Activated naive CD4-positive, alpha-beta T cell treated with anti-CD3 and anti-CD28 coated beads, Interleukin-2, amount 50 U/mL, for 24 hours (primary cell): ENCODE data around the gene ATXN2.

Experiments used
- H3K27ac Mint-ChIP-seq: one replicate; pipeline ENCODE4 v1.8.0; 2021; ENCODE audit warnings: mild to moderate bottlenecking, mixed read lengths
- H3K27me3 Mint-ChIP-seq: one replicate; pipeline ENCODE4 v1.8.0; 2021; ENCODE audit warnings: mixed read lengths
- H3K36me3 Mint-ChIP-seq: one replicate; pipeline ENCODE4 v1.8.0; 2021; ENCODE audit warnings: mixed read lengths
- H3K4me1 Mint-ChIP-seq: one replicate; pipeline ENCODE4 v1.8.0; 2021; ENCODE audit warnings: mixed read lengths
- H3K4me3 Mint-ChIP-seq: one replicate; pipeline ENCODE4 v1.8.0; 2021; ENCODE audit warnings: mild to moderate bottlenecking, mixed read lengths
- H3K9me3 Mint-ChIP-seq: one replicate; pipeline ENCODE4 v1.8.0; 2021; ENCODE audit warnings: mixed read lengths

ATXN2 gene

DNA sequence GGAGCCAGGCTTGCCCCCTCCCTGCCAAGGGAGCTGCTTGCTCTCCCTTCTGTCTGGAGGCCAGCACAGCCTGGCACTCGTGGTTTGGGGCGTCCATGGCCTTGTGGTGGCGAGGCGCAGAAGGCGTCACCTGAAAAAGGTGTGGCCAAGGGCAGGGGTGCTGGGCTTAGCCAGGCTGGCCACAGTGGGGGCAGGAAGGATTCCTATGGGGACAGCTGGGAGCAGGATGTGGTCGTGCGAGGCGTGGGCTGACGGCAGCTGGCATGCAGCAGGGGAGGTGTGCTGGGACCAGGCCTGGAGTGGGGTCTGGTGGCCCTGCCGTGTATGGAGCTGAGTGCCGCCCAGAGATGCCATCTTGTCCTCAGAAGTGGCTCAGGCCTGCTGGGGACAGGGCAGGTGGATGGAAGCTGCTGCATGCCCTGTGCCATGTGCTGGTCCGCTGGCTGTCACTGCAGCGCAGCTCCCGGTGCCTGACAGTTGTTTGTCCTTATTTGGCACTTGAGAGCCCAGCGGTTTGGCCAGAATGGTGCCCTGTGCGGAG is 163.4 kb downstream of the ATXN2 start:
- H3K4me3 Mint-ChIP-seq: peak overlapping the region; percentile 86
- H3K9me3 Mint-ChIP-seq: no peaks in the 10 kb centered on the region
- H3K27me3 Mint-ChIP-seq: no peaks in the 10 kb centered on the region
- peak overlapping the region; percentile 96 for H3K27ac Mint-ChIP-seq
- peaks cover 97% of the 10 kb centered on the region for H3K4me1 Mint-ChIP-seq
- H3K36me3 Mint-ChIP-seq: no peaks in the 10 kb centered on the region

DNA sequence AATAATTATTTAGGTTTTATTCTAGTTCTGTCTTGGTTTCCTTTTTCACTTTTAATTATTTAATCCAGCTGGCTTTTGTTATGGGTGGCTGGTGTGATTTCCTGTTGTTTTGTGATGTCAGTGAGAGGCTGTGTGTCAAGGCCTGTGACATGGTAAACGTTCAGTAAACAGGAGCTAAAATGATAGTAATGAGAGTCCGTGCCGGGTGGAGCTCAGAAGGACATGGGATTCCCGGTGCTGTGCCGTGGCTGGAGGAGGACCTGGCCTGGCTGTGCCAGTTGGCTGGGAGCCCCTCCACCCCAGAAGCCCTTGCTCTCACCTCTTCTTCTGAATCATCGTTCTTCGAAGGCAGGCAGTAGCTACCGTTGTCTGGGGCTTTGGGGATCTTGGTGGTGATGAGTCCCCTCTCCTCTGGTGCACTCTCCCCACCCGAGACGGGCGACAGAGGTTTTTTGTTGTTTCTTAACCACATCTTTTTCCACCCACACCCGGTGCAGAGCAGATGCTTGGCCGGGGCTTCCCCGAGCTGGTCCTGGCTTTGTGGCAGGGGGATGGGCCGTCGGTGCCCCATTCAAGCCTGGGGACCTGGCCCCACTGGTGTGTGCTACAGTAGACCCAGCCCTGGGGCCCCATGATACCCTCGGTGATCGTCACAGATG is 164.3 kb downstream of the ATXN2 start:
- peak overlapping the region; percentile 96 for H3K27ac Mint-ChIP-seq
- H3K9me3 Mint-ChIP-seq: no peaks in the 10 kb centered on the region
- H3K27me3 Mint-ChIP-seq: no peaks in the 10 kb centered on the region
- H3K4me3 Mint-ChIP-seq: peak overlapping the region; percentile 86
- H3K36me3 Mint-ChIP-seq: no peaks in the 10 kb centered on the region
- H3K4me1 Mint-ChIP-seq: peaks cover 96% of the 10 kb centered on the region

DNA sequence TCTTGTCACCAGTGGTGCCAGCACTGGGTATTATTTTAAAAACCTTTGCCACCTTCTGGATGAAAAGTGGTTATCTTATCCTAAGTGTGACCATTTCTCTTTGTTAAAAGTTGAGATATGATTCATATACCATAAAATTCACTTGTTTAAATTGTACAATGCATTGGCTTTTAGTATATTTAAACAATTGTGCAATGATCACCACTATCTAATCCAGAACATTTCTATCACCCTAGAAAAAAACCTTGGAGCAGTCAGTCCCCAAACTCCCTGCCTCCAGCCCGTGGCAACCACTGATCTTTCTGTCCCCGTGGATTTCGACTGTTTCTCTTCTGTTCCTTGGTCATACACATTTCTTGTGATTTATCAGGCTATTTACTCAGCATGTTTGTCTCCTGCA is 165.1 kb downstream of the ATXN2 start:
- Mint-ChIP-seq H3K4me1 (peaks cover 88% of the 10 kb centered on the region), H3K9me3 (no peaks in the 10 kb centered on the region), H3K4me3 (peak overlapping the region; percentile 86), H3K36me3 (no peaks in the 10 kb centered on the region), H3K27ac (peak overlapping the region; percentile 96), H3K27me3 (no peaks in the 10 kb centered on the region)

DNA sequence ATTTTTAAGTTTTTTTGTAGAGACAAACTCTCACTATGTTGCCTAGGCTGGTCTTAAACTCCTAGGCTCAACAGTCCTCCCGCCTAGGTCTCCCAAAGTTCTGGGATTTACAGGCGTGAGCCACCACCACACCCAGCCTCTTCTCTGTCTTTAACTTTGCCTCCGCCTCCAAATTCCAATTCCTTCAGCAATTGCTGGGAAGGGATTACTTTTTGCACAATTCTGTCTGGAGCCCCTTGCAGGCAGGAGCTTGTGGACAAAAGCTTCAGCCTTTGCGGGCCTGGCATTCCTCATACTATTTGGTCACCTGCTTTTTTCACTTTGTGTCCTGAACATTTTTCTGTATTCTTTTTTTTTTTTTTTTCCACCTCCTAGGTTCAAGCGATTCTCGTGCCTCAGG is 167.3 kb downstream of the ATXN2 start:
- H3K36me3 Mint-ChIP-seq: no peaks in the 10 kb centered on the region
- no peaks in the 10 kb centered on the region for H3K9me3 Mint-ChIP-seq
- H3K4me1 Mint-ChIP-seq: peaks cover 87% of the 10 kb centered on the region
- no peaks in the 10 kb centered on the region for H3K27me3 Mint-ChIP-seq
- peak overlapping the region; percentile 81 for H3K4me3 Mint-ChIP-seq
- peak overlapping the region; percentile 94 for H3K27ac Mint-ChIP-seq

DNA sequence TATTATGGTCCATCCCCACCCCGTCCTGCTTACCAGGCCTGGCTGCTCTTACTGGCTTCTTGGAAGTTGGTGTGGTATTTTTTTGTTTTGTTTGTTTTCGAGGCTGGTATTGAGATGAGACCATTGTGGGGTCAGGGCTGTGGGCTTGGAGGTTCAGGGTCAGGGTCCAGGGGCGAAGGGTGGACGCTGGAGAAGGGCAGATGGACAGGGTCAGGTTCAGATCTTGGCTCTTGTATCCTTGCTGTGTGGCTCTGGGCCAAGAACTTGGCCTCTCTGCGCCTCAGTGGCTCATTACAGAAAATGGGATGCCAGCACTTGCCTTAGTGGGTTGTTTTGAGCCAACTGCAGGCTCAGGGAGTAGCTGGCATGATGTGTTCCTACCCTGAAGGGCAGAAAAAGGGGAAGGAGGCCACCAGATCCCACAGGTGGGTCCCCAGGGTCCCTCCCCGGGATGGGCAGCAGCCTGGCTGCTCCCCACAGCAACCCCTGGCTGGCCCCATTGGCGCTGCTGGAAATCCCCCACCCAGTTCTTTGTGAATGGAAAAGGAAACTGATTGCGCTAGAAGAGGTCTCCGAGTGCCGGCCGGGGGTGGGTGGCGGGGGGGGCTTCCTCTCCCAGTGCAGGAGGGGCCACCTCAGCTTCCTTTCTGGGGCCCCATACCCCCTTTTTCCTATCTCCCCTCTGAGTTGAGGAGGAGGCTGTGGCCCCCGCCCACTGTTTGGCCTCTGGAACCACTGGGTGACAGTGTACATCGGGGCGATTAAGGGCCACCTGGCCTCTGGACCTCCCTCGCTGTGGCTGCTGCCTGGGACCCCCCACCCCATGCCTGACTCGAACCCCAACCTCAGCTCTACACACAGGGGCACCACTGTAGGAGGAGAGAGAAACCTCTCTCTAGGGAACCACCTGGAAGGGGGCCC is 168.4 kb downstream of the ATXN2 start:
- H3K4me1 Mint-ChIP-seq: peaks cover 87% of the 10 kb centered on the region
- H3K4me3 Mint-ChIP-seq: peak overlapping the region; percentile 87
- H3K36me3 Mint-ChIP-seq: no peaks in the 10 kb centered on the region
- H3K27me3 Mint-ChIP-seq: no peaks in the 10 kb centered on the region
- H3K27ac Mint-ChIP-seq: peak overlapping the region; percentile 94
- H3K9me3 Mint-ChIP-seq: no peaks in the 10 kb centered on the region

DNA sequence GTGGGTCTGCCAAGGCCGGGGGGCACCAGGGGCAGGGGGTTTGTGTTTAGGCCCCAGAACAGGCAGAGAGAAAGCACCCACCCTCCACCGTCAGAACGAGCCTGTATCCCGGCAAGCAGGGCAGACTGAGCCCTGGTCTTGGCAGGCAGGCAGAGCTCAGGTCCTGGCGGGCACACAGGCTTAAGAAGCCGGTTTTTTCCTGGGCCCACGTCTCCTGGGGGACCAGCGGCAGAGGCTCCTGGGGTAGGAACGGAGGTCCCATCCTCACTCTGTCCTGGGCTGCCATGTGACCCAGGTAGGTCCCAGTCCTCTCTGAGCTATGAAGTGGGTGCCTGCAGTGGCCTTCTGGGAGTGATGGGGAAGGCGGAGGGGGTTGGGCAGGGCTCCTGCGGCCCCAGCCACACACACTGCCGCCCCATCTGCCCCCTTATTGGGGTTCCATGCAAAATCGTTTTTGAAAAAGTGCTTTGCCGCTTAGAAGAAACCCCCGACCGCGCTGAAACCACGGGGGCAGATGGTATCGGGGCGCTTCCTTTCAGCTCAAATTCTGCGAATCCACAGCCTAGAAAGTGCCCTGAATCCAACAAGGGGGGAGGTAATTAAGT is 169.2 kb downstream of the ATXN2 start:
- Mint-ChIP-seq H3K27ac (peak overlapping the region; percentile 93), H3K36me3 (no peaks in the 10 kb centered on the region), H3K27me3 (no peaks in the 10 kb centered on the region), H3K9me3 (no peaks in the 10 kb centered on the region), H3K4me1 (peaks cover 87% of the 10 kb centered on the region), H3K4me3 (peak overlapping the region; percentile 87)

DNA sequence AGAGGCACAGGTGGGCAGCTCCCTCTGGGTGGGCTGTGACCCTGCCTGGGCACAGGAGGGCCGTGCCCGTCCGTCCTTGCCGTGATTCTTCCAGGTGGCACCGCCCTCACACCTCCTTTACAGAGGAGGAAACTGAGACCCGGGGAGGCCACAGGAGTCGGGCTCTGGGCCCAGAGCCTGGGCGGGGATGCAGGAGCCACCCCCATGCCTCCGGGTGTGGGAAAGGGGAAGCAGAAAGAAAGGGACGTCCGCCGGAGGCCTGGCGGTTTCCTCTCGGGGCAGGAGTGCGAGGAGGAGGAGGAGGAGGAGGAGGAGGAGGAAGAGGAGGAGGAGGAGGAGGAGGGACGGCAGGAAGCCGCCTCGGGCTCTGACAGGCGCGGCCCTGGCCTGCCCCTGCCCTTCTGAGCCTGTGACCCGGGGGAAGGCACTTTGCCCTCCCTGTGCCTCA is 170.4 kb downstream of the ATXN2 start:
- H3K9me3 Mint-ChIP-seq: no peaks in the 10 kb centered on the region
- no peaks in the 10 kb centered on the region for H3K27me3 Mint-ChIP-seq
- peaks cover 84% of the 10 kb centered on the region for H3K4me1 Mint-ChIP-seq
- H3K36me3 Mint-ChIP-seq: no peaks in the 10 kb centered on the region
- H3K4me3 Mint-ChIP-seq: peak overlapping the region; percentile 66
- peak overlapping the region; percentile 41 for H3K27ac Mint-ChIP-seq

DNA sequence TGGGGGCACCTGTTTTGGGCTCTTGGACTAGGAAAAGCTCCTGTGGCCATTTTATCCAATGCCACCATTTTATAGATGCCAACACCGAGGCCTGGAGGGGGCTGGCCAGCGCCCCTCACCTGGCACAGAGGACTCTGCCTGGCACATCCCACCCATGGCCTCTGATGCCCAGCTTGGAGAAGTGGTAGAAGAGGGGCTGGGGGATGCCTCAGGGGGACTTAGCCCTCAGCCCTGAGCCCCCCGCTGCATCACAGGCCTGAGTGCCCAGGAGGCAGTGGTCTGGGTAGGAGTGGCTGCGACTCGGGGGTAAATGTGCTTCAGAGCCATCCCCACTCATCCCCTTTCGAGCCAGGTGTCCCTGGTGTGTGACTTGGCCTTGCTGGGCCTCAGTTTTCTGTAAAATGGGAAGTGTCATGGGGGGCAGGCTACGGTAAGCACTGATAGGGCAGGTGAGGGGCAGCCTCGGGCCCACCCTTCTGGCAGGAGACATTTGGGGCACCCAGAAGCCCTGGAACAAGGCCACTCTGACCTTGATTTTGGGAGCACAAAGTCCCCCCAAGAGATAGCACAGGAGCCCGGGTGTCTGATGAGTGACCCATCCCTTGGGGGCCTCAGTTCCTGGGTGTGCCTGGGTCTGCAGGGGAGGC is 170.9 kb downstream of the ATXN2 start:
- H3K4me1 Mint-ChIP-seq: peaks cover 79% of the 10 kb centered on the region
- H3K27me3 Mint-ChIP-seq: no peaks in the 10 kb centered on the region
- H3K9me3 Mint-ChIP-seq: no peaks in the 10 kb centered on the region
- peak overlapping the region; percentile 66 for H3K4me3 Mint-ChIP-seq
- H3K36me3 Mint-ChIP-seq: no peaks in the 10 kb centered on the region
- peak overlapping the region; percentile 41 for H3K27ac Mint-ChIP-seq

DNA sequence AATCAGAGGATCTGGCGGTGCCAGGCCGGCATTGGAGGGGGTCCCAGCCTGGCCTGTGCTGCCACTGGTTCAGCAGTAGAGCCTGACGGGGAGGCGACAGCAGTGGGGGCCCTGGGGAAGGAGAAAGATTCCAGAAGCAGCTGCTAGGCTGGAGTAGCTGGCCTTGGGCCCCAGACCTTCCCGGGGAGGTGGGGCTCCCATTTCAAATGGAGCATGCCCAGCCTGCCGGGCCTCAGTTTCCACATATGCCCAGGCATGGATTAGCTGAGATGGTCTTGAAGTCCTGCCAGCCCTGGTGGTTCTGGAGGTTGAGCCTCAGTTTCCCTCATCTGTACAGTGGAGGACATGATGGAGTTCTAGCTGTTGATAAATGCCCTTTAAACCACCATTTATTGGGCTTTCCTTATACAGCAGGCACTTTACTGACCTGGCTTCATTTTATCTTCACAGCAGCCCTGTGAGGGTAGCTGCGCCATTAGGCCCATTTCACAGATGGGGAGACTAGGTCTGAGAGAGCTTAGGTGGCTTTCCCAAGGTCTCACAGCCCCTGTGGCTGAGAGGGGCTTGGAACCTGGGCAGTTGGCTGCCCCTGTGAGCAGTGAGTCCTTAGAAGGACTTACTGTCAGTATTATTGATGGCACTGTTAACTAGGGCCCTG is 171.6 kb downstream of the ATXN2 start:
- H3K36me3 Mint-ChIP-seq: peaks cover 3% of the 10 kb centered on the region
- peaks cover 76% of the 10 kb centered on the region for H3K4me1 Mint-ChIP-seq
- H3K4me3 Mint-ChIP-seq: peak overlapping the region; percentile 26
- H3K27me3 Mint-ChIP-seq: no peaks in the 10 kb centered on the region
- no peaks in the 10 kb centered on the region for H3K9me3 Mint-ChIP-seq
- H3K27ac Mint-ChIP-seq: peak overlapping the region; percentile 17

DNA sequence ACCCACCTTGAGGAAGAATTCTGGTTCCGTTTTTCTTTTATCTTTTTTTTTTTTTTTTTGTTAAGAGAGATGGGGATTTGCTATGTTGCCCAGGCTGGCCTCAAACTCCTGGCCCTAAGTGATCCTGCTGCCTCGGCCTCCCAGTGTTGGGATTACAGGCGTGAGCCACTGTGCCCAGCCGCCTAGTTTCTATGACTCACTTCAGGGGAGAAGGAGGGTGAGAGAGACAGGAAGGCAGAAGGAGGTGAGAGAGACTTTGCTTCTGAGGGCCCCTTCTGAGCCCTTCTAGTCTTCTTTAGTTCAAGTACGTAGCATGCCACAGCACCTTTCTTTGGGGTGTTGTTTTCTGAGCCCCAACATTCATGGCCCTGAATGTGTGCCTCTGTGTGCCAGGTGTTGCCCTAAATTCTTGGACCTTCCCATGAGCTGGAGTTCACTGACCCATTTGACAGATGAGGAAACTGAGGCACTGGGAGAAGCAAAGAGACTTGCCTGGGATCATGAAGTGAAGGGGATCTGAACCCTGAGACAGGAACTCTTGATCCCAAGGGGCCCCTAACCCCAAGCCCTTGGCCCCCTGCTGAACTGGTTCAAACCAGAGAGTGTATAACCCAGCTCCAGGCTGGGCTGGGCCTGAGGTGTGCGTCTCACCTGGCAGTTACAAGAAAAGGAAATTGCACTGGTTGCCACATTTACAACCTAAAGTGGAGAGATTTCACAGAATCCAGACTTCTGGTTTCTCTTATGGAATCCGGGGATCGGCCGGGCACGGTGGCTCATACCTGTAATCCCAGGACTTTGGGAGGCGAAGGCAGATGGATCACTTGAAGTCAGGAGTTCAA is 172.6 kb downstream of the ATXN2 start:
- peaks cover 69% of the 10 kb centered on the region for H3K4me1 Mint-ChIP-seq
- peaks cover 3% of the 10 kb centered on the region for H3K36me3 Mint-ChIP-seq
- H3K4me3 Mint-ChIP-seq: peak overlapping the region; percentile 79
- no peaks in the 10 kb centered on the region for H3K9me3 Mint-ChIP-seq
- no peaks in the 10 kb centered on the region for H3K27me3 Mint-ChIP-seq
- peak overlapping the region; percentile 76 for H3K27ac Mint-ChIP-seq

DNA sequence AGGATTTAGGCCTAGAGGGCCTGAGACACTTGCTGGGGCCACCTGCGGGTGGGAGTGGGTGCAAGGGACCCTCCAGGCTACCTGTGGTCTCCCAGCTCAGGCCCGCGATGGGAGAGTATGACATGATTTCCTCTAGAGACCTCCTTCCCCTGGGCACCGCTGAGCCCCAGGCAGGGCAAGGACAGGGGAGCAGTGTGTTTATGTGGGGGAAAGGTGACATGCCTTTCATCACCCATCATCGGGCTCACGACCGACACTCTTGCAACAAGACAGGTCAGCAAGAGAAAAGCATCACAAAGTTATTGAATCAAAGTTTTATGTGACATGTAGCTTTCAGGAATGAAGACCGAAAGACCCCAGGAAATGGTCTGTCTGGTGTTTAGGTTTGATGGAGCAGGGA is 173.5 kb downstream of the ATXN2 start:
- peaks cover 4% of the 10 kb centered on the region for H3K36me3 Mint-ChIP-seq
- no peaks in the 10 kb centered on the region for H3K9me3 Mint-ChIP-seq
- H3K4me1 Mint-ChIP-seq: peaks cover 66% of the 10 kb centered on the region
- no peaks in the 10 kb centered on the region for H3K27me3 Mint-ChIP-seq
- peak overlapping the region; percentile 79 for H3K4me3 Mint-ChIP-seq
- H3K27ac Mint-ChIP-seq: peak overlapping the region; percentile 76

DNA sequence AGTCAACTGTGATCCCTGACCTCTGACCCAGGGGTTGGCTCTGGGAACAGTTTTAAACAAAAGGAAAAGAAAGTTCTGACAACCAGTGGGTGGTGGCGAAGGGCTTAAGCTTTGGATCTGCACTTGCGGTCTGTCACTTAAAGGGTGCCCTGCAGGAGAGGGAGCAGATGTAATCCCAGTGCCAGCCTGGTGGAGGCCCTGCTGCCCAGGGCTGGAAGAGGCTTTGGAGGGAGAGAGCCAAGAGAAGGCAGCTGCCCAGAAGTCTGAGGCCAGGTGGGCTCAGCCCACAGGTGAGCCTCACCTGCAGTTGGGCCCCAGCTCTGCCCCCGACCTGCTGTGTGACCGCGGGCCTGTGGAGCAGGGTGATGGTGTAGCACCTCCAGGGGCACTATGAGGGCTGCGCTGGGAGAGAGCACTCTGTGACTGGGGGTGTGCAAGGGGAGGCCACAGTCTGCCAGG is 174.3 kb downstream of the ATXN2 start:
- Mint-ChIP-seq H3K36me3 (peaks cover 4% of the 10 kb centered on the region), H3K4me1 (peaks cover 61% of the 10 kb centered on the region), H3K4me3 (peak overlapping the region; percentile 36), H3K9me3 (no peaks in the 10 kb centered on the region), H3K27ac (peak overlapping the region; percentile 76), H3K27me3 (no peaks in the 10 kb centered on the region)

DNA sequence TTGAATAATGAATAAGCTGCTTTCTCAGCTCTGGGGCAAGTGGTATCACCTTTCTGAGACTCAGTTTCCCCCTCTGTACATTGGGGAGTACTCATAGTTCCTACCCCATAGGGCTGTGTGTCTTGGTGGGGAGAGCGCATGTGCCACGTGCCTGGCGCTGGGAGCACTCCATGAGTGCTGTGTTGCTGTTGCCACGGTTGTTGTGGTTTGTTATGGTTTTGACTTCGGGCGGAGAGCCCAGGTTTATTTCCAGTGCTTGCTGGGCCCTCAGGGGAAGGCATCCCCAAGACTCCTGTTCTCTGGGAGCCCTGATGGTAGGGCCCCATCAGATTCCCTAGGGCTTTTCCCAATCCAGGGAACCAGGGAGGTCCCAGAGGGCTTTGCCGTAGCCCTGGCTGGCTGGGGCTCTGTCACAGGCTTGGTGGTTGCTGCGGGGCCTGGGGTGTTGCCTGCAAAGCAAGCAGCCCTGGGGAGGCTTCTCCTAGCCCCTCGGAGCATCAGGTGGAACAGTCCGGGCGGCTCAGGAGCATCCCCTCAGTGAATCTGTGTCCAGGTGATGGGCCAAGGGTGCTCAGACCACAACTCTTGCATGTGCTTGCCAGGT is 174.8 kb downstream of the ATXN2 start:
- no peaks in the 10 kb centered on the region for H3K9me3 Mint-ChIP-seq
- peak overlapping the region; percentile 76 for H3K27ac Mint-ChIP-seq
- H3K4me1 Mint-ChIP-seq: peaks cover 61% of the 10 kb centered on the region
- no peaks in the 10 kb centered on the region for H3K27me3 Mint-ChIP-seq
- peak overlapping the region; percentile 36 for H3K4me3 Mint-ChIP-seq
- peaks cover 4% of the 10 kb centered on the region for H3K36me3 Mint-ChIP-seq

DNA sequence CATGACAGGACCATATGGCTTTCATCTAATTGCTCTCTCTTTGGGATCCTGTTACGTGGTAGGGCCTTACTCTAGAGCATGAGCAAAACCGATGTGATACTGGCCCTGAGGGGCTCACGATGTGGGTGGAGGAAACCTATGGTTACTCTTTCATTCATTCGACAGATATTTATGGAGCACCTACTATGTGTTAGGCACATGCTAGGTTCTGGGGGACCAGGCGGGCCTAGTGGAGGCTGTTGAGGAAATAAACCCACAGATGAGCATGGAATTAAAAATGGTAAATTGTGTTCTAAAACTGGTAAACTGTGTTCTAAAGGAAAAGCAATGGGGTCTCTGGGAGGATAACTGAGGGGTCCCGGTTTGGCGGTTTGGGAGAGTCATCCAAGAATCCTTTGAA is 178.6 kb downstream of the ATXN2 start:
- peaks cover 38% of the 10 kb centered on the region for H3K4me1 Mint-ChIP-seq
- H3K36me3 Mint-ChIP-seq: peaks cover 7% of the 10 kb centered on the region
- no peaks in the 10 kb centered on the region for H3K27me3 Mint-ChIP-seq
- H3K9me3 Mint-ChIP-seq: no peaks in the 10 kb centered on the region
- H3K4me3 Mint-ChIP-seq: no peak overlapping the region
- no peak overlapping the region for H3K27ac Mint-ChIP-seq
